HG03558 (cell line): ENCODE results near the gene SETD5.
"Not testable (repeated sequence)": the region's sequence is repeated elsewhere in the genome, so short reads cannot be mapped to it uniquely, and the experiment has no call there.

ENCODE experiments used
- ATAC-seq: cut with Tn5 transposase; IDR thresholded peaks from one replicate; pipeline ENCODE4 v1.9.1; 2021; ENCODE audit warnings: moderate number of reproducible peaks; ENCODE audit not compliant: unreplicated experiment; ENCODE audit errors: extremely low read depth

SETD5 gene

GRCh38 chr3:9450126-9450525, 52.7 kb downstream of the SETD5 start:
- ATAC-seq: no peak

GRCh38 chr3:9450991-9451390, 53.6 kb downstream of the SETD5 start:
- ATAC-seq: no peak

- no peak for ATAC-seq
Measured at GRCh38 chr3:9452417-9452816, 55.0 kb downstream of the SETD5 start.

GRCh38 chr3:9455596-9456131, 58.2 kb downstream of the SETD5 start:
- ATAC-seq: no peak

- no peak for ATAC-seq
Measured at GRCh38 chr3:9467451-9467850, 70.0 kb downstream of the SETD5 start.

GRCh38 chr3:9468460-9468859, 71.0 kb downstream of the SETD5 start:
- ATAC-seq: no peak

- ATAC-seq: no peak
Measured at GRCh38 chr3:9469986-9470385, 72.6 kb downstream of the SETD5 start.

- ATAC-seq: no peak
Measured at GRCh38 chr3:9473496-9474065, 76.2 kb downstream of the SETD5 start.

GRCh38 chr3:9474482-9474881, 77.1 kb downstream of the SETD5 start:
- no peak for ATAC-seq

- ATAC-seq: no peak
Measured at GRCh38 chr3:9476935-9477334, 79.5 kb downstream of the SETD5 start.

- ATAC-seq: no peak
Measured at GRCh38 chr3:9480265-9480664, 82.8 kb downstream of the SETD5 start.

GRCh38 chr3:9485248-9485647, 87.8 kb downstream of the SETD5 start:
- ATAC-seq: no peak

GRCh38 chr3:9491506-9491905, 94.1 kb downstream of the SETD5 start:
- ATAC-seq: no peak

GRCh38 chr3:9494036-9494435, 96.6 kb downstream of the SETD5 start:
- ATAC-seq: not testable (repeated sequence)

GRCh38 chr3:9496893-9497292, 99.5 kb downstream of the SETD5 start:
- ATAC-seq: no peak

- no peak for ATAC-seq
Measured at GRCh38 chr3:9497821-9498565, 100.6 kb downstream of the SETD5 start.

GRCh38 chr3:9498781-9499180, 101.4 kb downstream of the SETD5 start:
- no peak for ATAC-seq

GRCh38 chr3:9499455-9500107, 102.2 kb downstream of the SETD5 start:
- ATAC-seq: no peak

GRCh38 chr3:9500108-9501050, 103.0 kb downstream of the SETD5 start:
- no peak for ATAC-seq

GRCh38 chr3:9501226-9501625, 103.8 kb downstream of the SETD5 start:
- ATAC-seq: no peak
